Stimulated activated CD8-positive, alpha-beta memory T cell treated with anti-CD3 and anti-CD28 coated beads, Interleukin-12 subunit alpha, Interleukin-12 subunit beta, amount 100 ng/mL, for 24 hours (primary cell): ENCODE results near the gene OR14A16.

Experiments
- DNase-seq: peaks from one replicate; pipeline ENCODE4 v3.0.0-alpha.2; 2020; ENCODE audit errors: extremely low read depth

The OR14A16 gene

GRCh38 chr1:247824023-247824422, at the start of gene OR14A16:
OR14A16 (minus strand) TSS chr1:247824119; CDS start chr1:247815729, 8,390 bp downstream.
- DNase-seq = no peak

GRCh38 chr1:247865416-247865815, 41.5 kb upstream of the OR14A16 start:
- DNase-seq = no peak

GRCh38 chr1:247864644-247865043, 40.7 kb upstream of the OR14A16 start:
- no peak for DNase-seq

GRCh38 chr1:247862756-247863155, 38.8 kb upstream of the OR14A16 start:
- DNase-seq = no peak

- DNase-seq = no peak
Measured at GRCh38 chr1:247857985-247858619, 34.2 kb upstream of the OR14A16 start.

- no peak for DNase-seq
Measured at GRCh38 chr1:247857069-247857984, 33.4 kb upstream of the OR14A16 start, which contains the start of gene TRIM58. TRIM58 (plus strand) TSS chr1:247857187; CDS start chr1:247857247, 60 bp downstream.

- DNase-seq = no peak
Measured at GRCh38 chr1:247855911-247856310, 32.0 kb upstream of the OR14A16 start.

GRCh38 chr1:247854899-247855545, 31.1 kb upstream of the OR14A16 start:
- no peak for DNase-seq

GRCh38 chr1:247849616-247850015, 25.7 kb upstream of the OR14A16 start:
- DNase-seq = no peak

- no peak for DNase-seq
Measured at GRCh38 chr1:247848346-247848745, 24.4 kb upstream of the OR14A16 start.

GRCh38 chr1:247845693-247846017, 21.7 kb upstream of the OR14A16 start:
- no peak for DNase-seq

- no peak for DNase-seq
Measured at GRCh38 chr1:247845011-247845692, 21.2 kb upstream of the OR14A16 start.

GRCh38 chr1:247843411-247843810, 19.5 kb upstream of the OR14A16 start:
- no peak for DNase-seq

GRCh38 chr1:247841796-247842195, 17.9 kb upstream of the OR14A16 start, which contains the start of gene OR11L1:
OR11L1 (minus strand) TSS chr1:247841896; CDS start chr1:247841896, 0 bp downstream.
- DNase-seq = no peak

GRCh38 chr1:247840818-247841217, 16.9 kb upstream of the OR14A16 start:
- DNase-seq = no peak

GRCh38 chr1:247833601-247834000, 9.7 kb upstream of the OR14A16 start:
- no peak for DNase-seq

- no peak for DNase-seq
Measured at GRCh38 chr1:247829656-247830055, 5.7 kb upstream of the OR14A16 start.

- DNase-seq = no peak
Measured at GRCh38 chr1:247825362-247825761, 1.4 kb upstream of the OR14A16 start.

GRCh38 chr1:247822060-247822459, 1.9 kb downstream of the OR14A16 start:
- no peak for DNase-seq

- DNase-seq = no peak
Measured at GRCh38 chr1:247812637-247813036, 11.3 kb downstream of the OR14A16 start.

- DNase-seq = no peak
Measured at GRCh38 chr1:247797518-247797917, 26.4 kb downstream of the OR14A16 start.

- DNase-seq = no peak
Measured at GRCh38 chr1:247769603-247770002, 54.3 kb downstream of the OR14A16 start.
